PC-9 (cell line): ENCODE measurements around the gene JAML.

Experiments
- CTCF ChIP-seq: fragments of 200-600 bp; sonication (generic); conservative IDR thresholded peaks from 2 replicates; pipeline ENCODE4 v1.6.1; 2017; ENCODE audit warnings: mixed run types, antibody characterized with exemption, mild to moderate bottlenecking, moderate library complexity
- EZH2 ChIP-seq: fragments of 200-600 bp; sonication (generic); IDR thresholded peaks from 2 replicates; pipeline ENCODE4 v1.8.0; 2017; ENCODE audit warnings: antibody characterized with exemption, low read depth

GRCh38 chr11:118232659-118233058, 7.8 kb upstream of the JAML start:
- TF ChIP-seq CTCF = no peak
- TF ChIP-seq EZH2 = no peak
